MM.1S (cell line): ENCODE measurements around the gene PHF19.

ENCODE experiments used
- DNase-seq: peaks from one replicate; pipeline ENCODE4 v3.0.0-alpha.2; 2015
- H2AFZ ChIP-seq: fragments of 300-600 bp; sonication (generic); 2 replicates; pipeline ENCODE4 v1.6.0; 2016; ENCODE audit warnings: antibody characterized with exemption, low read length
- H3F3A ChIP-seq: fragments of 300-600 bp; sonication (generic); 2 replicates; pipeline ENCODE4 v1.6.1; 2016; ENCODE audit warnings: mild to moderate bottlenecking, antibody characterized with exemption, low read length, moderate library complexity, mixed read lengths; ENCODE audit not compliant: insufficient read depth
- H3K27ac ChIP-seq: fragments of 300-600 bp; sonication (generic); 2 replicates; pipeline ENCODE4 v1.5.1; 2016; ENCODE audit warnings: mild to moderate bottlenecking, low read length
- H3K27me3 ChIP-seq: fragments of 300-600 bp; sonication (generic); replicated peaks from 2 replicates; pipeline ENCODE4 v1.6.0; 2016; ENCODE audit warnings: low read length; ENCODE audit not compliant: insufficient read depth
- H3K36me3 ChIP-seq: fragments of 300-600 bp; sonication (generic); replicated peaks from 2 replicates; pipeline ENCODE4 v1.6.1; 2016; ENCODE audit warnings: mild to moderate bottlenecking, low read length, mixed read lengths; ENCODE audit not compliant: insufficient read depth
- H3K4me1 ChIP-seq: fragments of 300-600 bp; sonication (generic); 2 replicates; pipeline ENCODE4 v1.6.1; 2016; ENCODE audit warnings: low read length, mixed read lengths
- H3K4me2 ChIP-seq: fragments of 300-600 bp; sonication (generic); 2 replicates; pipeline ENCODE4 v1.6.0; 2016; ENCODE audit warnings: low read depth, low read length
- H3K4me3 ChIP-seq: fragments of 300-600 bp; sonication (generic); 2 replicates; pipeline ENCODE4 v1.5.1; 2016; ENCODE audit warnings: low read length, mixed read lengths
- H3K79me2 ChIP-seq: fragments of 300-600 bp; sonication (generic); 2 replicates; pipeline ENCODE4 v1.6.1; 2016; ENCODE audit warnings: mixed run types, low read length, mixed read lengths
- H3K9ac ChIP-seq: fragments of 300-600 bp; sonication (generic); 2 replicates; pipeline ENCODE4 v1.6.1; 2016; ENCODE audit warnings: low read length, mixed read lengths
- H3K9me2 ChIP-seq: fragments of 300-600 bp; sonication (generic); replicated peaks from 2 replicates; pipeline ENCODE4 v1.6.1; 2016; ENCODE audit warnings: mild to moderate bottlenecking, low read length, mixed read lengths; ENCODE audit not compliant: insufficient read depth
- H3K9me3 ChIP-seq: fragments of 300-600 bp; sonication (generic); replicated peaks from 2 replicates; pipeline ENCODE4 v1.6.1; 2016; ENCODE audit warnings: mild to moderate bottlenecking, low read length, mixed read lengths; ENCODE audit not compliant: insufficient read depth
- H4K20me1 ChIP-seq: fragments of 300-600 bp; sonication (generic); 2 replicates; pipeline ENCODE4 v1.6.1; 2016; ENCODE audit warnings: mild to moderate bottlenecking, low read length, moderate library complexity, mixed read lengths; ENCODE audit not compliant: insufficient read depth
- EZH2 ChIP-seq: fragments of 300-600 bp; sonication (generic); optimal IDR thresholded peaks from 2 replicates; pipeline ENCODE3; 2017; ENCODE audit warnings: low read depth, mild to moderate bottlenecking, antibody characterized with exemption, low read length, mixed read lengths
- EZH2phosphoT487 ChIP-seq: fragments of 300-600 bp; sonication (generic); IDR thresholded peaks from 2 replicates; pipeline ENCODE4 v1.6.1; 2018; ENCODE audit warnings: antibody characterized with exemption, low read length
- TF ChIP-seq, protein P1 (sequence below): fragments of 300-600 bp; sonication (generic); IDR thresholded peaks from 2 replicates; pipeline ENCODE4 v1.5.1; 2016; ENCODE audit warnings: antibody characterized with exemption, low read length, mixed read lengths

PHF19 gene

DNA sequence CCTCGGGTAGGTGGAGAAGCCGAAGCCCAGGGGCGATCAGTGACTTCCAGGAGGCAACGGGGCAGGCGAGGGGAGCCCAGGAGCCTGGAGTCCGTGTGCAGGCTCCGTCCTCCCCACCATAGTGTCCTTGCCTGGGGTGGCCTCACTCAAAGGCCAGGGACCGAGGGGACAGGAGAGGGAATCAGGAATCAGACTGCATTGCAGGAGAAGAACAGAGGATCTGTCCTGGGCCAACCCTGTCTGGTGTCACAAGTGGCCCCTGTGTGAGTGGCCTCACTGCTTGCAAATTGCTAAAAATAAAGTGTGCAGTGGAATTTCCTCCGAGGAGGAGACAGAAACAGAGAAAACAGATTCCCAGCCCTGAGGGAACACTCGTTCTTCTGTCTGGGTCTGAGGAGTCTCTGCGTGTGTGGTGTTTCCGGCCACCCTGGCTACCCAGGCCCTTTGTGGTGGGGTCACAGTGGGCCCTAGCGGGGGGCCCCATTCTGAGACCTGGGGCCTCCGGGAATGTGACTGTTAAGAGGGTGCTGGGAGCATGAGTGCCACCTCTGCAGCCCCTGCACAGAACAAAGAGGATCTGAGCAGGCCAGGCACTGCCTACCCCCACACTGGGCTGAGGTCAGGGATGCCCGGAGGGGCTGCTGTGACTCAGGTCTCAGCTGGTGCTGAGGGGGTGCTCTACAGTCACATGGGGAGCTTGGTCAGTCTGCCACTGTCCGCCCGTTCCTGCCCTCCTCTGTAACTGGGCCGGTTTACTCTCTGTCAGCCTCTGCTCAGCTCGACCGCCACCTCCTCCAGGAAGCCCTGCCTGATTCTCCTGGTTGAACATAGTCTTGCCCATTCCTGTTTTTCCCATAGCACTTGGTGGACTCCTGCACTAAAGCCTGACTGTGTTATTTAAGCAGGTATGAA, 42.2 kb upstream of the PHF19 start:
- H2AFZ ChIP-seq, result no peak overlapping the region
- no peak overlapping the region for H3K27ac ChIP-seq
- H3K9me2 ChIP-seq, result no peaks in the 10 kb centered on the region
- no peaks in the 10 kb centered on the region for H3K9me3 ChIP-seq
- no peak for TF ChIP-seq EZH2
- TF ChIP-seq, protein P1, sequence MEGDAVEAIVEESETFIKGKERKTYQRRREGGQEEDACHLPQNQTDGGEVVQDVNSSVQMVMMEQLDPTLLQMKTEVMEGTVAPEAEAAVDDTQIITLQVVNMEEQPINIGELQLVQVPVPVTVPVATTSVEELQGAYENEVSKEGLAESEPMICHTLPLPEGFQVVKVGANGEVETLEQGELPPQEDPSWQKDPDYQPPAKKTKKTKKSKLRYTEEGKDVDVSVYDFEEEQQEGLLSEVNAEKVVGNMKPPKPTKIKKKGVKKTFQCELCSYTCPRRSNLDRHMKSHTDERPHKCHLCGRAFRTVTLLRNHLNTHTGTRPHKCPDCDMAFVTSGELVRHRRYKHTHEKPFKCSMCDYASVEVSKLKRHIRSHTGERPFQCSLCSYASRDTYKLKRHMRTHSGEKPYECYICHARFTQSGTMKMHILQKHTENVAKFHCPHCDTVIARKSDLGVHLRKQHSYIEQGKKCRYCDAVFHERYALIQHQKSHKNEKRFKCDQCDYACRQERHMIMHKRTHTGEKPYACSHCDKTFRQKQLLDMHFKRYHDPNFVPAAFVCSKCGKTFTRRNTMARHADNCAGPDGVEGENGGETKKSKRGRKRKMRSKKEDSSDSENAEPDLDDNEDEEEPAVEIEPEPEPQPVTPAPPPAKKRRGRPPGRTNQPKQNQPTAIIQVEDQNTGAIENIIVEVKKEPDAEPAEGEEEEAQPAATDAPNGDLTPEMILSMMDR, result no peak
- H3K79me2 ChIP-seq, result no peaks in the 10 kb centered on the region
- no peaks in the 10 kb centered on the region for H3K36me3 ChIP-seq
- no peak overlapping the region for H3K4me3 ChIP-seq
- H4K20me1 ChIP-seq, result no peaks in the 10 kb centered on the region
- H3F3A ChIP-seq, result no peaks in the 10 kb centered on the region
- DNase-seq, result no peak
- H3K9ac ChIP-seq, result no peak overlapping the region
- no peak overlapping the region for H3K4me2 ChIP-seq
- H3K27me3 ChIP-seq, result no peaks in the 10 kb centered on the region
- no peaks in the 10 kb centered on the region for H3K4me1 ChIP-seq

DNA sequence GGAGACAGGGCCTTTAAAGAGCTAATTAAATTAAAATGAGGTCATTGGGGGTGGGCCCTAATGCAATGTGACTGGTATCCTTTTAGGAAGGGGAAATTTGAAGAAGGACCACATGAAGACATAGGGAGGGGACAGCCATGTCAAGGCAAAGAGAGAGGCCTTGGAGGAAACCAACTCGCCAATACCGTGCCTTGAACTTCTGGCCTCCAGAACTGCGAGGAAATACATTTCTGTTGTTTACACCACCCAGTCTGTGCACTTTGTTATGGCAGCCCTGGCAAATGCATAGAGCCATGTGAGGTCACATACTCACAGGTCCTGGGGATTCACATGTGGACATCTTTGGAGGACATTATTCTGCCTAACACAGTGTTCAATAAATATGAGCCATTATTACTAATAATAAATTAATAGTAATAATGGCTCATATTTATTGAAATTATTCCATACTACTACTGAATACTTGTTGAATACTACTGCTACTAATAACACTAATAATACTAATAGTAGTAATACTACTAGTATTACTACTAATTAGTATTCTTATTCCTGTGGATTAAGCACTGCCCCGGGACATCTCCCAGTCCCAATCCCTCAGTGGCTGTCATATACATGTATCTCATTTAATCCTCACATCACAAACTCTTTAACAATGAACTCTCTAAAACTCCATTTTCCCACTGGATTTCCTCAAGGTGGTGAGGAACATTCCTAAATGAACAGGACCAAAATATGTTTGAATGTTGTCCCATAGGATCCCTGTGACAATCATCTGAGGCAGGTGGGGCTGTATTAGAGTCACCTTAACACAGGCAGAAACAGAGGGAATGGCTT, 41.2 kb upstream of the PHF19 start:
- Histone ChIP-seq H3K79me2 (no peaks in the 10 kb centered on the region), H3K4me1 (no peaks in the 10 kb centered on the region), H4K20me1 (no peaks in the 10 kb centered on the region), H3K9me3 (no peaks in the 10 kb centered on the region), H3F3A (no peaks in the 10 kb centered on the region), H3K27me3 (no peaks in the 10 kb centered on the region), H3K27ac (no peak overlapping the region), H3K9ac (no peak overlapping the region), H3K4me3 (no peak overlapping the region), H3K9me2 (no peaks in the 10 kb centered on the region), H3K4me2 (no peak overlapping the region), H3K36me3 (no peaks in the 10 kb centered on the region), H2AFZ (no peak overlapping the region)
- TF ChIP-seq, protein P1, result no peak
- no peak for TF ChIP-seq EZH2phosphoT487
- no peak for DNase-seq

DNA sequence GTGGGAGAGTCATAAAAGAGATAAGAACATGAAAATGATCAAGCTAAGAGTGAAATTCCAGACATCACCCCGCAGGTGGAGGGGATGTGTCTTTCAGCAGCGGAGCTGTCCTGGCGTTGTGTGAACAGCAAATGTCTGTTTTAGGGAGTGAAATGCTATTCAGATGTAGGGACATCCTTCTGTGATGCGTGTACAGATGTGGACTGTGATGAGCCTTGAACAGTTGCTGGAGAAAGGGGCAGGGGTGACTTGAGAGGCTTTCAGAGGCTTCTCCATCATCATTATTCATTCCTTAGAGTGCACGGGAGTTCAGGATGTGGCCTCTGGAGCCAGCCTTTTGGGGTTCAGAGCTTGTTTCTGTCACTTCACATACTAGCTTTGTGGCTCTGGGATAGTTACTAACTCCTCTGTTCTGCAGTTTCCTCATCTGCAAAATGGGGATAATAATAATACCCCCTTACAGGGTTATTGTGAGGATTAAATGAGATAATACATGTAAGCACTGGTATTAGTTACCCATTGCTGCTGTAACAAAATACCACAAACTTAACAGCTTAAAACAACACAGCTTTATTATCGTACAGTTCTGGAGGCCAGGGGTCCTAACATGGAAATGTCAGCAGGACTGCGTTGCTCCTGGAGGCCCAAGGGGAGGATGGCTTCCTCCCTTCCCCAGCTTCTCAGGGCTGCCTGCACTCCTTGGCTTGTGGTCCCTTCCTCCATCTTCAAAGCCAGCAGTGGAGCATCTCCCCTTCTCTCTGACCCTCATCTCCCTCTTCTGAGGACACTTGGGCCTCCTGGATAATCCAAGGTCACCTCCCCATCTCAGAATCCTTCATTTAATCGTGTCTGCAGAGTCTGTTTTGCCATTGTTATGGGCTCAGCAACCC, 40.2 kb upstream of the PHF19 start:
- H3K27ac ChIP-seq, result no peak overlapping the region
- TF ChIP-seq, protein P1, result no peak
- no peak for TF ChIP-seq EZH2phosphoT487
- no peak for TF ChIP-seq EZH2

More for the DNA sequence above, 40.2 kb upstream of the PHF19 start:
- H3K27me3 ChIP-seq, result no peaks in the 10 kb centered on the region
- DNase-seq, result no peak
- no peaks in the 10 kb centered on the region for H3K9me3 ChIP-seq
- H3K36me3 ChIP-seq, result no peaks in the 10 kb centered on the region
- no peaks in the 10 kb centered on the region for H3F3A ChIP-seq
- H3K79me2 ChIP-seq, result no peaks in the 10 kb centered on the region
- no peak overlapping the region for H3K9ac ChIP-seq
- no peaks in the 10 kb centered on the region for H3K9me2 ChIP-seq
- no peak overlapping the region for H3K4me2 ChIP-seq
- H2AFZ ChIP-seq, result no peak overlapping the region
- no peaks in the 10 kb centered on the region for H3K4me1 ChIP-seq
- no peak overlapping the region for H3K4me3 ChIP-seq
- no peaks in the 10 kb centered on the region for H4K20me1 ChIP-seq
